GM12864 (cell line): ENCODE measurements around the gene TXK.

ENCODE experiments used
- DNase-seq: peaks from one replicate; pipeline ENCODE4 v3.0.0-alpha.2; 2011; ENCODE audit warnings: low read depth
- H3K4me3 ChIP-seq: 2 replicates; pipeline ENCODE4 v1.5.1; 2011; ENCODE audit warnings: mild to moderate bottlenecking, low read depth, low read length, control low read depth
- TF ChIP-seq, protein P1 (sequence below): IDR thresholded peaks from 2 replicates; pipeline ENCODE4 v1.5.1; 2011; ENCODE audit warnings: low read depth, mild to moderate bottlenecking, moderate library complexity, low read length, control low read depth, inconsistent platforms; ENCODE audit errors: missing control alignments

The TXK gene

DNA sequence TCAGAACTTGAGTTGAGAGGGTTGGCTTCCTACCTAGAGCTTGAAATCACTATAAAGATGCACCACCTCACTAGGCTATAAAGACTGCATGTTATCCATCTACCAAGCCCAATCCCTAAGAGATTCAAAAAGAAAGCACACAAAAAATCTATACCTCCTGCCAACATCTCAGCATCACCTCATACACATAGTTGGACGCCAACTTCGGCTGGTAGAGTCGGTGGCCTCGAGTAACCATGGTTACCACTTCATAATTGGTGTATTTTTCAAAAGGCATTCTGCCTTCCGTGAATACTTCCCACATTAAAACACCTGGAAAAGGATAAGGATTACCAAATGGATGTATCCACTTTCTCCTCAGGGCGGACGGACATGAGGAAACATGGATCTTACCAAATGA, 4.5 kb upstream of the TXK start:
- no peak overlapping the region for H3K4me3 ChIP-seq
- DNase-seq, result no peak
- TF ChIP-seq, protein P1, sequence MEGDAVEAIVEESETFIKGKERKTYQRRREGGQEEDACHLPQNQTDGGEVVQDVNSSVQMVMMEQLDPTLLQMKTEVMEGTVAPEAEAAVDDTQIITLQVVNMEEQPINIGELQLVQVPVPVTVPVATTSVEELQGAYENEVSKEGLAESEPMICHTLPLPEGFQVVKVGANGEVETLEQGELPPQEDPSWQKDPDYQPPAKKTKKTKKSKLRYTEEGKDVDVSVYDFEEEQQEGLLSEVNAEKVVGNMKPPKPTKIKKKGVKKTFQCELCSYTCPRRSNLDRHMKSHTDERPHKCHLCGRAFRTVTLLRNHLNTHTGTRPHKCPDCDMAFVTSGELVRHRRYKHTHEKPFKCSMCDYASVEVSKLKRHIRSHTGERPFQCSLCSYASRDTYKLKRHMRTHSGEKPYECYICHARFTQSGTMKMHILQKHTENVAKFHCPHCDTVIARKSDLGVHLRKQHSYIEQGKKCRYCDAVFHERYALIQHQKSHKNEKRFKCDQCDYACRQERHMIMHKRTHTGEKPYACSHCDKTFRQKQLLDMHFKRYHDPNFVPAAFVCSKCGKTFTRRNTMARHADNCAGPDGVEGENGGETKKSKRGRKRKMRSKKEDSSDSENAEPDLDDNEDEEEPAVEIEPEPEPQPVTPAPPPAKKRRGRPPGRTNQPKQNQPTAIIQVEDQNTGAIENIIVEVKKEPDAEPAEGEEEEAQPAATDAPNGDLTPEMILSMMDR, result no peak

DNA sequence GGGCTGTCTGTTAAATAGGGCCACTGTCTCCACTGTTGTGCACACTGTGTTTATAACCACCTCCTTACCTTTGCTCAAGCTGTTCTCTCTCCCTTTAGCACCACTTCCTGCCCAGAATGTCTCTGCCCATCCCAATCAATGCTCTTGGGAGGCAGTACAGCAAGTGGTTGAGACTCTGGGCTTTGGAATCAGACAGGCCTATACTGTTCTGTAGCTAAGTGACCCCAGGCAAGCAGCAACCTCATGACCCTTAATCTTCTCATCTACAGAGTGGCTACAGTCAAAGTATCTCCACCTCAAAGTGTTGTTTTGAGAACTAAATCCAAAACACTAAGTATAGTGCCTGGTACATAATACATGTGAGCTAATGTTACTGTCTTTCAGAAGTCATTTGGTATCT, 3.8 kb upstream of the TXK start:
- no peak overlapping the region for H3K4me3 ChIP-seq
- TF ChIP-seq, protein P1, result no peak
- DNase-seq, result no peak

DNA sequence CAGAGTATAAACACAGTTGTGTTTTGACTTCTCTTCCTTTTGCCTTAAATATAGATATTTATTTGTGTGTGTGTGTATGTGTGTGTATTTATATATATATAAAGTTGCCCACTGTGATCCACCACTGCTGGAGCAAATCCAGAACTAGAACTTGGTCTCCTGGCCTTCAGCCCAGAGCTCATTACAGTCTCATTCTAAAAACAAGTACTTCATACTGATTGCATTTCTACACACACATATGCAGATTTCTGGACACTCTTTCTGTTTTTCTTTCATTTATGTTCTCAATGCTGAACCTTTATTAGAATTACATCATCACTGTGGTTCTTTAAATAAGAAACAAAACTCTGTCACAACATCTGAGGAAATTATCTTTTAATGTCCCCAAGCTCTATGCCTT, 381 bp downstream of the TXK start:
- no peak for DNase-seq
- TF ChIP-seq, protein P1, result no peak
- H3K4me3 ChIP-seq, result no peak overlapping the region

DNA sequence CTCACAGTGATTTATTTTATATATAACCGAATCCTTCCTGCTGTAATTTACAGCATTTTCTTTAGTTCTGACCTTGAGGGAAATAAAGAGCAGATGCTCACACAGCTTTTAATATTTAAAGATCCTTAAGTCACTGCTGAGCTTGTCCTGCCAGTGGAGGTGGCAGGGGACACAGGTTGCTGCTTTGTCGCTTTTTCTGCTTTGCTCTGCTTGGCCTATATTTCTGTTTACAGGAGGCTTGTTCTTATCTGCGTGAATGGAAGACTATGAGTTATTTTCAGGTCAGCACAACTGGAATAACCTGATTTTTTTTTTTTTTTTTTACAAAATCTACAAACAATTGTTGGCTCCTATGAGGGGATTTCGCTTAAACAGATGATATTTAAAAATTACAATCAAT, 2.3 kb downstream of the TXK start:
- DNase-seq, result no peak
- TF ChIP-seq, protein P1, result no peak
- H3K4me3 ChIP-seq, result no peak overlapping the region

DNA sequence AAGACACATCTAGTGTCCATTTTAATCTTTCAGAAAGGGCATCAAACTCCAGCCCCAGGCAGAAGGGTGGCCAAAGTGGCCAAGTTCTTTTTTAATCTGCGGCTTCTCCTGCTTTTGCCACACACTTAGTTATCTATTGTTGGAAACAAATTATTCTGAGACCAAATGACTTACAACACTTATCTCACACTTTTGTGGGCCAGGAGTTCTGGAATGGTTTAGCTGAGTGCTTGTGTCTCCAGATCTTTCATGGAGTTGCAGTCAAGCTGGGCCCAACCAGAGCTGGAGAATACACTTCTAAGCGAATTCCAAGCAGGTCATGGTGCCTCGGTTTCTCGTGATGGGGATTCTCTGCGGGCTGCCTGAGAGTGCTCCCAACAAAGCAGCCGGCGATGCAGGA, 4.0 kb downstream of the TXK start:
- DNase-seq, result no peak
- TF ChIP-seq, protein P1, result no peak
- no peak overlapping the region for H3K4me3 ChIP-seq

DNA sequence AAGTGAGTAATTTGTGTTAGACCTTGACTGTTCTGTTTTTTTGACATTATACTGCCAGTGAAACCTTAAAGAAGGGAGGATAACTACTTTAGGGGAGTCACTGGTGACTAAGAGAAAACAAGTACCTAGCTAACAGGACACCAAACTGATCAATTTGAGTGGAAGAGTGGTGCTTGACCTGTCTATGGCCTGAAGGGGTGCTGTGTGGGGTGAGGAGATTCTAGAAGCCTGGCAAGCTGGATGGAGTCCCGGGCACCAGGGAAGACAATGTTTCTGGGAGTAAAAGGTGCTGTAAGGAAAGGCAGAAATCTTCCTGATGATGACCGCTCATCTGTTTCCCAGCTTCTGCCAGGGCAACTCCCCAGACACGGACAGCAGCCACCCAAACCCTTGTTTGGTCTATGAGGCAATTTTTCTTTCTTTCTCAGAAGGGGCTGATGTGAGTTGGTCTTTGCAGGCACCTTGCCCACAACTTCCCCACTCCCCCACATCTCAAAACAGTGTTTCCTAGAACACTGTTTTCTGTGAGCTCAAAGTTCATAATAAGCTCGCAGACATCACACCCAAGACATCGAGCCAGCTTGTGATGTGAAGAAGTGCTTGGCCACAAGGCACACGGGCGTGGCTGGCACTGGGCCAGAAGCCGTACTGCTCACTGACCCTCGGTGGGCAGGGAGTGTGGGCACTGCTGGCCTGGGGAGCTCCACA, 4.6 kb downstream of the TXK start:
- TF ChIP-seq, protein P1, result peak; percentile 22
- no peak for DNase-seq

DNA sequence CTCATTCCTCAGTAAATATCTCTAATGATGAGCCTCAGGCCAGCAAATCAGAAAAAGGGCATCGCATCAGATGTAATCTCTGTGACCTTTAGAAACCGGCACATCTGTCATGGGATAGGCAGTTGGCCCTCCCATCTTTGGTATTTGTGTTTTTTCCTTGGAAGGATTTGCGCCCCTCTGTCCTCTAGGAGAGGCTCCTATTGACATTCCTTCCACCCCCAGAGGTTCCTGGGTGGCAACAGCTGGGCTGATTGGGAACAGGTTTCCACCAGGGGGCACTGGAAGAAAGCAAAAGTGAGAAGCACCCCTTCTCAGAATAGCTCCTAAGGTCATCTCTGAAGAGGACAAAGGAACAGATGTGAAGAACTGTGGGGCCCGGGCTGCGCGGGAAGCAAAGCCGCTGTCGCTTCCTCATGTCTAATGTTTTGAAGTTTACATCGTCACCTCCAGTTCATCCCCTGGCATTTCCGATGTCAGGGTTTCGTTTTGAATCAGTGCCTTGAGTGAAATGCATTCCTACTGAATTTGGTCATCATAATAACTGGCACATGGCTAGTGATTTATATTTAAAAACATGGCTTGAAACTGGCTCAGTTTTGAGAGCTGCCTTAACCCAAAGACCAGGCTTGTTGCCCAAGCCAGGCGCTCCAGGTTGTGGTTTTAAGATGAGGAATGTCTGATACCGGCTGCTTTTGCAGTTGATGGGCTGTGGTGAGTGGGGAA, 6.2 kb downstream of the TXK start:
- TF ChIP-seq, protein P1, result peak; percentile 58
- peak; percentile 45 for DNase-seq
- H3K4me3 ChIP-seq, result no peak overlapping the region

More for the DNA sequence above, 4.6 kb downstream of the TXK start:
- H3K4me3 ChIP-seq, result no peak overlapping the region
